Medulla oblongata (tissue), 1 donor: ENCODE results near the gene ZNF629.
A peak's percentile ranks its signal among the peaks of the same experiment; 100 is the strongest.

Experiments used
- DNase-seq: peaks from one replicate; pipeline ENCODE4 v3.0.0-alpha.2; 2015; ENCODE audit errors: extremely low spot score

The ZNF629 gene

GRCh38 chr16:30748634-30749445 is 38.2 kb downstream of the ZNF629 start:
- DNase-seq, result no peak

GRCh38 chr16:30747799-30748633 is 39.0 kb downstream of the ZNF629 start, which contains the start of gene PHKG2:
Gene PHKG2, plus strand, starts transcription at chr16:30748425. Its CDS starts 396 bp downstream, at chr16:30748821.
- DNase-seq, result peak; percentile 100

DNA sequence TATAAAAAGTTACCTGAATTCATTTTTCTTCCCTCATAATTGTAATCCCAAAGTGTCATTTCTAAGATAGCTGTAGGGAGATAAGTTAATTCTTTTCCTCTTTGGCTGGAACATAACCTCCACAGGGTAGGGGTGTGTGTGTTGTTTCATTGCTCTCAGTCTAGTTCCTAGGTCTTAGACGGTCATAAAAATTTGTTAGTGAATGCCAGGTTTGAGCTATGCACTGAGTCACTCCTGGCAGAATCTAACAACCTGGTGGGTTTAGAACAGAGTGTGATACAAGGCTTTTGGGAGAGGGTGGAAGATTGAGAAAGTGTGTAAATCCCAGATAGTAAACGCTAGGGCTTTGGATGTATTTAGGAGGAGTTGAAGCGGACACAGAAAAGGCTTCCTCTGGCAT is 39.7 kb downstream of the ZNF629 start:
- DNase-seq, result no peak

GRCh38 chr16:30746638-30747175 is 40.3 kb downstream of the ZNF629 start:
- DNase-seq, result no peak

GRCh38 chr16:30745082-30745481 is 41.9 kb downstream of the ZNF629 start:
- DNase-seq, result no peak

- no peak for DNase-seq
Observed at GRCh38 chr16:30744183-30744582, 42.8 kb downstream of the ZNF629 start.

DNA sequence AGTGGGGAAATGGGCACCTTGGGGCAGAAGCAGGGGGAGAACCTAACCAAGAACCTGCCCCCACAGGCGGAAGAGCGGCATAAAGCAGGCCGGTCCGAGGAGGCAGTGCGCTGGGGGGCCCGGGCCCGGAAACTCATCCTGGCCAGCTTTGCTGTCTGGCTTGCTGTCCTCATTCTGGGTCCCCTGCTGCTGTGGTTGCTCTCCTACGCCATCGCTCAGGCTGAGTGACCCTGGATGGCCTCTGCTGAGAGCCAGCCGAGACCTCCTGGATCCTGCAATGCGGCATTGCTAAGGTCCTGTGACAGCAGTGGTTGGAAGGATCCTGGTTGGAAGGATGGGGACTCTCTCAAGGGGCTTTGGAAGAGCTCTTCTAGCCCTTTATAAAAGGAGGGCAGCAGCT is 43.3 kb downstream of the ZNF629 start:
- no peak for DNase-seq

DNA sequence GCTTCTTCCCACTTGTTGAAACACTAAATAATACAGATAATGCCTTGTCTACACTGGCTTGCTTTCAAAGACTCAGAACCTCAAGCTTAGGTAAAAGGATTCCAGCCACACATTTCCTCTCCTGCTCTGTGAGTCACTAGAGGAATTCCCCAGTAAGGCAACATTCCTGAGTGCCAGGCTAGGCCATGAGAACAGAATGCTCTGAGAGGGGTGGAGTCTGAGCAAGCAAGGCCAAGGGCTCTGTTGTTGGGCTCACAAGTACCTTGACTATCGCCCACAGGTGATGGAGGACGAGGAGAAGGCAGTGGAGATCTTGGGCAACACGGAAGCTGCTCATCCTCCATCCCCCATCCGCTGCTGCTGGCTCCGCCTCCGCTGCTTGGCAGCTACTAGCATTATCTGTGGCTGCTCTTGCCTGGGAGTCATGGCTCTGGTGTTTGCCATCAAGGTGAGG is 45.5 kb downstream of the ZNF629 start:
- no peak for DNase-seq

DNA sequence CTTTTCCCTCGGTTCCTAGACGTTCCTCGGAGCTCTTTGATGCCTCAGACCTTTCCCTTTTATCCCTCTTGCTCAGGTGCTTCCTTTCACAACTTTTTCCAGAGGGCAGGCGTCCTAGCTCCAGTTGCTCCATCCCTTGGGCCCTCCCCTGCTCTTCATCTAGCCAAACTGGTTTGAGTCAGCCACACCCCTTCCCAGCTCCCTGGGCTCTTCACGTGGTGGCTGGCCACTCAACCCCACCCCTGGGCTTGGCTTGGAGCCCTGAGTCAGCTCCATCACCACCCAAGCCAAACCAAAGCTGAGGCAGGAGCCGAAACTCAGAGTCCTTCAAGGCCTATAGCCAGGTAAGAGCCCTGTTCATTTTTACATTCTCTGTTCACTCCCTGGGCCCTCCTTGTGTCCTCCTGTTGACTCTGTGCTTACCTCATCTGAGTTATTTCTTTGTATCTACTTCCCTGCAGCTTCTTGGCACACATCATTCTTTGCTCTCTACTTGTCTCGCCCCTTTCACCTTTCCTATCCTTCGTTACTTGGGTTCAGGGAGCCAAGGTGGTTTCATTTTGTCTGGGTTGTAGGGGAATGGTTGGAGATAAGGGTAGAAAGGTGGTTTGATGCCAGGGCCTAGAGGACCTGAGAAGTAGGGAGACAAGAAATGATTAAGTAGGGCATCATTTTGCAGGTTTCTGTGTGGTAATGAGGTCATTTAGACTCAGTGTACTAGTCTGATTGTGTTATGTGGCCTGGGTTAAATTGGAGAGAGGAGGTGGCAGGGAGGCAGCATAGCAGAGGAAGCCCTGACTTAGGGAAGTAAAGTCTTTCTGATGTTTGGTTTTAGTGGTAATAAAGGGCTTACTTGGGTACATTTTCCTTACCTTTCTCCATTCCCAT is 46.4 kb downstream of the ZNF629 start:
- peak; percentile 47 for DNase-seq

DNA sequence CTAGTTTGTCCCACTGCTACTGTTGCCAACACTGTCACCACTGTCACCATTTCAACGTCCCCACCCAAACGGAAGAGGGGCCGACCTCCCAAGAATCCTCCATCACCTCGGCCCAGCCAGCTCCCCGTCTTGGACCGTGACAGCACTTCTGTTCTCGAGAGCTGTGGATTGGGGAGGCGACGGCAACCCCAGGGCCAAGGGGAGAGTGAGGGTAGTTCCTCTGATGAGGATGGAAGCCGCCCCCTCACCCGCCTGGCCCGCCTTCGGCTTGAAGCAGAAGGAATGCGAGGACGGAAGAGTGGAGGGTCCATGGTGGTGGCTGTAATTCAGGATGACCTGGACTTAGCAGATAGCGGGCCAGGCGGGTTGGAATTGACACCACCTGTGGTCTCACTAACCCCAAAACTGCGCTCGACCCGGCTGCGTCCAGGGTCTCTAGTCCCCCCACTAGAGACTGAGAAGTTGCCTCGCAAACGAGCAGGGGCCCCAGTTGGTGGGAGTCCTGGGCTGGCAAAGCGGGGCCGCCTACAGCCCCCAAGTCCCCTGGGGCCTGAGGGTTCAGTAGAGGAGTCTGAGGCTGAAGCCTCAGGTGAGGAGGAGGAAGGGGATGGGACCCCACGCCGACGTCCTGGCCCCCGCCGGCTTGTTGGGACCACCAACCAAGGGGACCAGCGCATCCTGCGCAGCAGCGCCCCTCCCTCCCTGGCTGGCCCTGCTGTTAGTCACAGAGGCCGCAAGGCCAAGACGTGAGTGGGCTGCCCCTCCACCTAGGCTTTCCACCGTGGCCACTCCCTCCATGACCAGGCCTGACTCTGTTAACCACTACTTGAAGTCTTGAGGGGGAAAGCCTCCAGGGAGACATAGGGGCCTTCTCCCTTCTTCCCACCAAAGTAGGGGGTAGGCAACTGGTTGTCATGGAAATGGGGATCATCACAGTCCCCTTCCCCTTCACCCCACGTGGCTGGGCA is 47.7 kb downstream of the ZNF629 start:
- DNase-seq, result no peak

DNA sequence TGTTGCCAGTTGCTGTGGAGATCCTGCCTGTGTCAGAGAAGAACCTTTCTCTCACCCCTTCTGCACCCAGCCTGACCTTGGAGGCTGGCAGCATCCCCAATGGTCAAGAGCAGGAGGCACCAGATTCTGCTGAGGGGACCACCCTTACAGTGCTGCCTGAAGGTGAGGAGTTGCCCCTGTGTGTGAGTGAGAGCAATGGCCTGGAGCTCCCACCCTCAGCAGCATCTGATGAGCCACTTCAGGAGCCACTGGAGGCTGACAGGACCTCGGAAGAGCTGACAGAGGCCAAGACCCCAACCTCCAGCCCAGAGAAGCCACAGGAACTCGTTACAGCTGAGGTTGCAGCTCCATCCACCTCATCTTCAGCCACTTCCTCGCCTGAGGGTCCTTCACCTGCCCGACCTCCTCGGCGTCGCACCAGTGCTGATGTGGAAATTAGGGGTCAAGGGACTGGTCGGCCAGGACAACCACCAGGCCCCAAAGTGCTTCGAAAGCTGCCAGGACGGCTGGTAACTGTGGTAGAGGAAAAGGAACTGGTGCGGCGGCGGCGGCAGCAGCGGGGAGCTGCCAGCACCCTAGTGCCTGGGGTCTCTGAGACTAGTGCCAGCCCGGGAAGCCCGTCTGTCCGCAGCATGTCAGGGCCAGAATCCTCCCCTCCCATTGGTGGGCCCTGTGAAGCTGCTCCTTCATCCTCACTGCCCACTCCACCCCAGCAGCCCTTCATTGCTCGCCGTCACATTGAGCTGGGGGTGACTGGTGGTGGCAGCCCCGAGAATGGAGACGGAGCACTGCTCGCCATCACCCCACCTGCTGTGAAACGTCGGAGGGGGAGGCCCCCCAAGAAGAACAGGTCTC is 49.0 kb downstream of the ZNF629 start:
- DNase-seq, result no peak

GRCh38 chr16:30736995-30737793 is 49.8 kb downstream of the ZNF629 start:
- DNase-seq, result no peak

DNA sequence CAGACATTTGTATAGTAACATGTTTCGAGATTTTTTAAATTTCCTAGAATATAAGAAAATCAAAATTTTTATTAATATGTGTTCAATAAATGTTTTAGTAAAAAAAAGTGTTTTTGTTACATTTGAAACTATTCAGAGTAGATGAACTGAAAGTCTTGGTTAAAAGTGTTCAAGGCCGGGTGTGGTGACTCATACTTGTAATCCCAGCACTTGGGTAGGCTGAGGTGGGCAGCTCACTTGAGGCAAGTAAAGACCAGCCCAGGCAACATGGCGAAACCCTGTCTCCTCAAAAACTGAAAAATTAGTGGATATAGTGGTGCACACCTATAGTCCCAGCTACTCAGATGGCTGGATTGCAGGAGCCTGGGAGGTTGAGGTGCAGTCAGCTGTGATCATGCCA is 55.6 kb downstream of the ZNF629 start:
- DNase-seq, result no peak

- peak; percentile 48 for DNase-seq
Observed at GRCh38 chr16:30728899-30729672, 57.9 kb downstream of the ZNF629 start.
